Non-pigmented ciliary epithelial cell (primary cell): ENCODE measurements around the gene TSPAN18.

Experiments
- DNase-seq: peaks from one replicate; pipeline ENCODE4 v3.0.0-alpha.2; 2010; ENCODE audit warnings: low read depth

Gene TSPAN18

GRCh38 chr11:44823868-44824267, 97.1 kb downstream of the TSPAN18 start:
- DNase-seq: no peak

GRCh38 chr11:44824300-44824704, 97.5 kb downstream of the TSPAN18 start:
- no peak for DNase-seq

GRCh38 chr11:44825058-44825785, 98.5 kb downstream of the TSPAN18 start:
- no peak for DNase-seq

- DNase-seq: no peak
Observed at GRCh38 chr11:44826922-44827643, 100.3 kb downstream of the TSPAN18 start.

GRCh38 chr11:44828296-44828695, 101.5 kb downstream of the TSPAN18 start:
- no peak for DNase-seq

- no peak for DNase-seq
Observed at GRCh38 chr11:44829838-44830237, 103.1 kb downstream of the TSPAN18 start.

GRCh38 chr11:44831605-44832394, 105.0 kb downstream of the TSPAN18 start:
- no peak for DNase-seq

- no peak for DNase-seq
Observed at GRCh38 chr11:44832452-44832851, 105.7 kb downstream of the TSPAN18 start.

- no peak for DNase-seq
Observed at GRCh38 chr11:44833221-44833876, 106.6 kb downstream of the TSPAN18 start.

GRCh38 chr11:44833877-44834452, 107.2 kb downstream of the TSPAN18 start:
- DNase-seq: no peak

- DNase-seq: no peak
Observed at GRCh38 chr11:44834846-44835245, 108.1 kb downstream of the TSPAN18 start.

- no peak for DNase-seq
Observed at GRCh38 chr11:44835296-44835695, 108.5 kb downstream of the TSPAN18 start.

GRCh38 chr11:44835938-44836337, 109.2 kb downstream of the TSPAN18 start:
- no peak for DNase-seq

GRCh38 chr11:44837661-44838060, 110.9 kb downstream of the TSPAN18 start:
- peak; percentile 11 for DNase-seq

- DNase-seq: no peak
Observed at GRCh38 chr11:44839458-44840084, 112.8 kb downstream of the TSPAN18 start.

- no peak for DNase-seq
Observed at GRCh38 chr11:44840085-44840478, 113.3 kb downstream of the TSPAN18 start.

GRCh38 chr11:44840521-44841251, 113.9 kb downstream of the TSPAN18 start:
- DNase-seq: no peak

GRCh38 chr11:44842220-44842619, 115.5 kb downstream of the TSPAN18 start:
- peak; percentile 55 for DNase-seq

- DNase-seq: no peak
Observed at GRCh38 chr11:44846852-44847251, 120.1 kb downstream of the TSPAN18 start.

GRCh38 chr11:44847316-44847715, 120.6 kb downstream of the TSPAN18 start:
- no peak for DNase-seq
